RWPE2 (cell line): Measurements from ENCODE around the gene CLEC16A.

Experiments
- ATAC-seq: fragments of 200-7000 bp; cut with Tn5 transposase; 3 replicates; pipeline ENCODE4 v1.9.1; 2021; ENCODE audit warnings: low read depth
- DNase-seq: peaks from one replicate; pipeline ENCODE4 v3.0.0-alpha.2; 2020; ENCODE audit warnings: low spot score
- H3K27ac ChIP-seq: fragments of 450-650 bp; 2 replicates; pipeline ENCODE4 v1.5.1; 2017; ENCODE audit warnings: mild to moderate bottlenecking; ENCODE audit not compliant: poor library complexity, severe bottlenecking
- H3K27me3 ChIP-seq: fragments of 250-450 bp; sonication (Bioruptor Pico); 2 replicates; pipeline ENCODE4 v1.5.1; 2021; ENCODE audit warnings: mild to moderate bottlenecking, moderate library complexity; ENCODE audit not compliant: insufficient read depth, poor library complexity, severe bottlenecking
- H3K36me3 ChIP-seq: fragments of 250-450 bp; sonication (Bioruptor Pico); 2 replicates; pipeline ENCODE4 v1.5.1; 2020; ENCODE audit warnings: low read depth, mild to moderate bottlenecking, moderate library complexity
- H3K4me1 ChIP-seq: fragments of 250-450 bp; sonication (Bioruptor Pico); 2 replicates; pipeline ENCODE4 v1.5.1; 2021; ENCODE audit warnings: mild to moderate bottlenecking, moderate library complexity; ENCODE audit not compliant: insufficient read depth, poor library complexity, severe bottlenecking
- H3K4me3 ChIP-seq: fragments of 250-450 bp; sonication (Bioruptor Pico); 2 replicates; pipeline ENCODE4 v1.5.1; 2021; ENCODE audit warnings: mild to moderate bottlenecking, moderate library complexity; ENCODE audit not compliant: severe bottlenecking
- H3K9me3 ChIP-seq: fragments of 250-450 bp; sonication (Bioruptor Pico); 2 replicates; pipeline ENCODE4 v1.5.1; 2021; ENCODE audit warnings: mild to moderate bottlenecking, moderate library complexity; ENCODE audit not compliant: severe bottlenecking
- CTCF ChIP-seq: fragments of 450-650 bp; IDR thresholded peaks from one replicate; pipeline ENCODE4 v1.5.1; 2017; ENCODE audit warnings: mild to moderate bottlenecking, moderate library complexity; ENCODE audit not compliant: poor library complexity, severe bottlenecking

The CLEC16A gene

GRCh38 chr16:11213373-11213772 lies 269.0 kb downstream of the CLEC16A start:
- TF ChIP-seq CTCF: no peak
- 0 out of 3 replicates have a peak, but pooled peaks have one; percentile 18 for ATAC-seq

GRCh38 chr16:11213799-11214198 lies 269.4 kb downstream of the CLEC16A start:
- no peak overlapping the region for H3K4me3 ChIP-seq
- H3K36me3 ChIP-seq: no peaks in the 10 kb centered on the region
- DNase-seq (no peak), ATAC-seq (no peak)
- peaks cover 4% of the 10 kb centered on the region for H3K4me1 ChIP-seq
- H3K27ac ChIP-seq: no peak overlapping the region
- H3K27me3 ChIP-seq: no peaks in the 10 kb centered on the region
- TF ChIP-seq CTCF: no peak
- peaks cover 3% of the 10 kb centered on the region for H3K9me3 ChIP-seq

More at GRCh38 chr16:11213373-11213772, 269.0 kb downstream of the CLEC16A start:
- DNase-seq: no peak
- no peaks in the 10 kb centered on the region for H3K27me3 ChIP-seq
- H3K36me3 ChIP-seq: no peaks in the 10 kb centered on the region
- no peaks in the 10 kb centered on the region for H3K9me3 ChIP-seq
- H3K4me3 ChIP-seq: no peak overlapping the region
- peaks cover 4% of the 10 kb centered on the region for H3K4me1 ChIP-seq
- H3K27ac ChIP-seq: no peak overlapping the region

- no peaks in the 10 kb centered on the region for H3K36me3 ChIP-seq
- no peak for TF ChIP-seq CTCF
- no peak overlapping the region for H3K4me3 ChIP-seq
- no peak overlapping the region for H3K27ac ChIP-seq
- no peak for DNase-seq
- no peaks in the 10 kb centered on the region for H3K27me3 ChIP-seq
- ATAC-seq: no peak
- no peaks in the 10 kb centered on the region for H3K4me1 ChIP-seq
- peaks cover 3% of the 10 kb centered on the region for H3K9me3 ChIP-seq
These were observed 271.7 kb downstream of the CLEC16A start for GRCh38 chr16:11215935-11216556.

DNA sequence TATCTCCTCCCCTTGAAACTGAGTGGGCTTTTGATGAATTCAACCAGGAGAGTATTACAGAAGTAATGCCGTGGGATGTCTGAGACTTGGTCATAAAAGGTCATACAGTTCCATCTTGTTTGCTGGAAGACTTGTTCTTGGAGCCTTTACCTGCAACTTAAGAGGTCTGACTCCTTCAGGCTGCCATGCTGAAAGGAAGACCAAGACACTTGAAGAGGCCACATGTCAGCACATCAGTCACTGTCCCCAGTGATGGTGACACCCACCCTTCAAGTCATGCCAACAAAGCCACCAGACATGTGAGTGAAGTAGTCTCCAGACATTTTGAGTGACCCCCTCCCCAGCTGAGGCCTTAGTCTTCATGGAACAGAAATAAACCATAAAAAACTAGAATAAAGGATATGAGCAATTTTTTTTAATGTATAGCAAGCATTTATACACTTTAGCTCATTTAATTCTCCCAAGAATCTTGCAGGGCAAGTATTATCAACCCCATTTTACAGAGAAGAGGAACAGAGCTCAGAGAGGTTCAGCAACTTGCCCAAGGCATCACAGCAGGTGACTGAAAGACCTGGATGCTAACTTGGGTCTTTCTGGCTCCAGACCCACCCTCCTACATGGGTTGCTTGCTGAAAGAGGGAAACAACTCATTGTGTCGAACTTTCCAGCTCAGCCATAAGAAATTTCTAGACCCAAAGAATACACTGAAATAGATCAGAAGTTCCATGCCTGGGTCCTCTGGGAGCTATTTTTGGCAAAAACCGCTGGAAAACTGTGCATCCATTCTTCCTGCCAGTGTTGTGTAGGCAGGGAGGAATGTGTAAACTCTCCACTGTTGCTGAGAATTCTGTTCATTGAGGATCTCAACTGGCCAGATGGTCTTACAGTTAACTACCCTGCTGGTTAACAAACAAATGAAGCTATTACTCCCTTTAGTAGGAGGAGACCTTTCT lies 273.6 kb downstream of the CLEC16A start:
- no peak for ATAC-seq
- no peaks in the 10 kb centered on the region for H3K4me1 ChIP-seq
- H3K27ac ChIP-seq: no peak overlapping the region
- DNase-seq: no peak
- H3K4me3 ChIP-seq: no peak overlapping the region
- no peak for TF ChIP-seq CTCF
- peaks cover 3% of the 10 kb centered on the region for H3K9me3 ChIP-seq
- H3K36me3 ChIP-seq: no peaks in the 10 kb centered on the region
- no peaks in the 10 kb centered on the region for H3K27me3 ChIP-seq
